DOHH2 (cell line): ENCODE data around the gene EML5.

ENCODE experiments used
- CTCF ChIP-seq: fragments of 200-600 bp; sonication (generic); IDR thresholded peaks from one replicate; pipeline ENCODE4 v1.5.1; 2014; ENCODE audit warnings: antibody characterized with exemption, mild to moderate bottlenecking, low read depth, low read length; ENCODE audit not compliant: poor library complexity, severe bottlenecking
- EZH2phosphoT487 ChIP-seq: fragments of 200-600 bp; sonication (generic); IDR thresholded peaks from 2 replicates; pipeline ENCODE4 v1.6.1; 2017; ENCODE audit warnings: borderline replicate concordance, mild to moderate bottlenecking, antibody characterized with exemption, low read length, moderate library complexity, mixed read lengths

GRCh38 chr14:88750945-88751344, 41.8 kb downstream of the EML5 start:
- TF ChIP-seq CTCF (no peak), EZH2phosphoT487 (no peak)
